Camera-type eye (tissue), 1 donor: ENCODE results near the gene TAF12. TPM values are rescaled to one million over a fixed set of nuclear protein-coding genes. Genes with fewer than 3 reads are reported as not detected.

Source experiments
- total RNA-seq: library from RNA; depleted of rRNA; stranded (reverse); fragments of >200 nt; gene quantifications from one replicate; pipeline ENCODE4 v1.2.3, GENCODE V29; 2014

The TAF12 gene
- total RNA-seq: 20.7 TPM

GRCh38 chr1:28642847-28643635 is at the start of gene TAF12:
Gene TAF12, minus strand, starts transcription at chr1:28643067. Its CDS starts 20,986 bp downstream, at chr1:28622081.

DNA sequence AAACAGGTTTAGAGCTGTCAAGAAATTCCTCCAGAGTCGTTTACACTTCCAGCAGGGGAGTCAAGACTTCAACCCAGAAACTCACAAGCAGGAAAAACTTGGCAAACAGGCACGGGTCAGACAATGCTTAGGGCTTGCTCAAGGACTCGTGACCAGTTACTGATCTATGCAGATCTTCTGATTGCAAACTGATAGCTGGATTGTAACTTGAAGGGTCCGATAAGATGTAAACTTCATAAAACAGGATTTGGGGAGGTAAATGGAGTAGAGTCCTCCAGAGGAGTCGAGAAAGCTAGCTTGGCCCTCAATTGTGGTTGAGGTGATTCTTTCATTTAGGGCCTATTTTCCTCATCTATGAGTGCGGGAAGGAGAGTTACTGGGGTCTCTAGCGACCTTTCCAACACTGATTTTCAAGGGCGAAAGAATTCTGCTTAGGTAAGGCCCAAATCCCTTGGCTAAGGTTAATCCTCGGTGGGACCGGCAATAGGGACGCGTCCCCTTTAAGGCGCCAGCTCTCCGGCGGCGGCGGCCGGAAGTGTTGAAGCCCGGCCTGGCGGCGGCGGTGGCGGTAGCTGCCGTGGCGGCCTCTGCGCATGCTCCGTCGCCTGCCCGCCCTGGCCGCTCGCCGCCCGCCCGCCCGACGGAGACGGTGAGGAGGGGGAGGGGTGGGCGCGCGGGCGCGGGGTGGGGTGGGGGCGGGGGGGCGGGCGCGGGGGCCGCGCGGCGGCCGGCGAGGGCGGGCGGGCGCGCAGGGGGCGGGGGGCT is 25.5 kb upstream of the TAF12 start, which contains the start of gene GMEB1:
GMEB1 (plus strand) TSS at position 594 of the 765 bp plus-strand sequence. CDS start 14,829 bp downstream, outside the sequence.

DNA sequence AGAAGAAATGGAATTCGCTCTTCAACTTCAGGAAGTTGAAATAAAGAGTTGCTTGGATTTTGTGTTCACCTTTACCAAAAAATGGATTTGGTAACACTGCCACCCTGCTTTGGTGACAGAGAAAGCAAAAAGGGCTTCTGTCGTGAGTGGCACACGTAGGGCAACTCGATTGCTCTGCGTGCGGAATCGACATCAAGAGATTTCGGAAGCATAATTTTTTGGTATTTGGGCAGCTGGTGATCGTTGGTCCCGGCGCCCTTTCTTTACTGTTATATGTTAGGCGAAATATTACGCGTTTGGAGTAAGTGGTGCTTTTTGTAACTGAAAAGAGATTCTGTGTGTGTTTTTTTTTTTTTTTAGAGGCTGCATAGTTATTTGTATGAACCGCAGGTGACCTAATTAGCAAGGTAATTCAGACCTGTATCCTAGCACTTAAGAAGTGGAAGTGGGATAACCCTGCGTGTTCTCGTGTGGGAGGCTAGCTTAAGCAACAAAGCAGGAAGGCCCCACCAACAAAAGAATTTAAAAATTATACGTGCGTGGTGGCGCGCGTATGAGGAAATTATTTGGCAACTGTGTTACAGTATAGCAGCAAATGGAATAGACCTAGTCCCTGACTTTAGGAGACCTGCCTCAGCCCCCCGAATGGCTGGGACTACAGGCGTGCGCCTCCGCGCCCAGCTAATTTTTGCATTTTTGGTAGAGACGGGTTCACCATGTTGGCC is 5.8 kb upstream of the TAF12 start, which contains the start of gene RNU11:
RNU11 (plus strand) TSS at position 127 of the 725 bp plus-strand sequence.

DNA sequence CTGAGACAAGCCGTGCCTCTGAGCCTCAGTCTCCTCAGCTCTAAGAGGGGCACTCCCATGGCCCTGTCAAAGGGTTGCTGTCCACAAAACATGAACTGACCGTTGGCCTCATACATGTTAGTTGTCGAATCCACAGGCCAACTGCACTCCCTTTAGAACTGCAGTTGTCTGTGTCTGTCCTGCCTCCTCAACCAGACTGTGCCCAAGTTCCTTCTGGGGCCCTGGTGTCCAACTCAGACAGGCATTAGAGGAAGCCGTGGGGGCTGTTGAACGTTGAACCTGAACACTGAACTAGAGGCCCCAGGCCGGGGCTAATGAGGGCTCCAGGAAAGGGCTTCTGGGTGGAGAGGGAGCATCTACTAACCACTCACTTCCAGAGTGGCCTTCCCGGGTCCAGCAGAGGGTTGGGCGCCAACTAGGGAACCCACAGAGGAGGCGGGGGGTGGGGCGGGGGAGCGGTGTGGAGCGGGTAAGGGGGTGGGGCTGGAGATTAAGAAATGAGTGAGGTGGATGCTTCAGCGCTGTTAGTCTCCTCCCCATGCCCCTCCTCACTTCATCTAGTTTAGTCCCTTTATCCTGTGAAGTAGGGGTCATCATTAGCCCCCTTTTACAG is 51.1 kb downstream of the TAF12 start, which contains the start of gene RAB42:
RAB42 (plus strand) TSS at position 558 of the 613 bp plus-strand sequence. CDS start 247 bp downstream, outside the sequence.

Other genes with a start within 250 kb of the TAF12 start
- 20.4 TPM for gene RCC1, start 137.0 kb downstream of the TAF12 start, total RNA-seq
- gene TRNAU1AP, start 90.0 kb downstream of the TAF12 start, total RNA-seq: 28.0 TPM
- gene RAB42, start 50.8 kb downstream of the TAF12 start, total RNA-seq: 7.8 TPM
- not detected for gene RNU11, start 5.5 kb upstream of the TAF12 start, total RNA-seq
- 15.6 TPM for gene GMEB1, start 25.7 kb upstream of the TAF12 start, total RNA-seq
- gene YTHDF2, start 93.9 kb upstream of the TAF12 start, total RNA-seq: 79.8 TPM
- 5.2 TPM for gene OPRD1, start 169.1 kb upstream of the TAF12 start, total RNA-seq